DMS53 treated with DMSO at 0.1 percent for 48 hours (cell line): Measurements from ENCODE around the gene FITM1.

Experiments
- DNase-seq: peaks from one replicate; lab custom pipeline; 2025; ENCODE audit not compliant: unreplicated experiment; lab: John Stamatoyannopoulos, UW

FITM1 gene

DNA sequence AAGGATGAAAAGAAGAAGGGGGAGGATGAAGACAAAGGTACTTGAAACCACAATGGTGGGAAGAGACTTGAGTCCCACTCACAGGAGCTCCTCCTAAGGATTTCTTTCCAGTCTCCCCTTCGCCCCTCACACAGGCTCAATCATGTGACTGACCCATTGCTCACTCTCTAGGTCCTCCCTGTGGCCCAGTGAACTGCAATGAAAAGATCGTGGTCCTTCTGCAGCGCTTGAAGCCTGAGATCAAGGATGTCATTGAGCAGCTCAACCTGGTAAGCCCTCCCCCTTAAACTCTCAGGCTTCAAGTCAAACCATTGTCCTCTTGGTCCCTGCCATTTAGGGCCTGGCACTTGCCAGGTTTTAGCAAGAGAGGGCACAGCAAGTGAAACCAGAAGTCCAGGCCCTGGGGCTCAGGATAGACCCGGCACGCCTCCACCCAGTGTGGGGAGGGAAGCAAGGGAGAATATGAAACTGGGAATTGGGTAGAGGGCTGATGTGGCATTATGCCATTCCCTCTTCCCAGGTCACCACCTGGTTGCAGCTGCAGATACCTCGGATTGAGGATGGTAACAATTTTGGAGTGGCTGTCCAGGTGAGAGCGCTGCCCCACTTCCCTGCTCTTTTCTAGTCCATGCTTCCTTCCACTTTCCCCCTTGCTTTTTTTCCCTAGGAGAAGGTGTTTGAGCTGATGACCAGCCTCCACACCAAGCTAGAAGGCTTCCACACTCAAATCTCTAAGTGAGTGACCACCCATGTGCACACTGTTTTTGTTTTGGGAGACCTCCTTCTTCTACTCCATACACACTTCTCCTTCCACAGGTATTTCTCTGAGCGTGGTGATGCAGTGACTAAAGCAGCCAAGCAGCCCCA, 7.3 kb downstream of the FITM1 start:
- no peak for DNase-seq

GRCh38 chr14:24138396-24139271, 8.2 kb downstream of the FITM1 start:
- no peak for DNase-seq

DNA sequence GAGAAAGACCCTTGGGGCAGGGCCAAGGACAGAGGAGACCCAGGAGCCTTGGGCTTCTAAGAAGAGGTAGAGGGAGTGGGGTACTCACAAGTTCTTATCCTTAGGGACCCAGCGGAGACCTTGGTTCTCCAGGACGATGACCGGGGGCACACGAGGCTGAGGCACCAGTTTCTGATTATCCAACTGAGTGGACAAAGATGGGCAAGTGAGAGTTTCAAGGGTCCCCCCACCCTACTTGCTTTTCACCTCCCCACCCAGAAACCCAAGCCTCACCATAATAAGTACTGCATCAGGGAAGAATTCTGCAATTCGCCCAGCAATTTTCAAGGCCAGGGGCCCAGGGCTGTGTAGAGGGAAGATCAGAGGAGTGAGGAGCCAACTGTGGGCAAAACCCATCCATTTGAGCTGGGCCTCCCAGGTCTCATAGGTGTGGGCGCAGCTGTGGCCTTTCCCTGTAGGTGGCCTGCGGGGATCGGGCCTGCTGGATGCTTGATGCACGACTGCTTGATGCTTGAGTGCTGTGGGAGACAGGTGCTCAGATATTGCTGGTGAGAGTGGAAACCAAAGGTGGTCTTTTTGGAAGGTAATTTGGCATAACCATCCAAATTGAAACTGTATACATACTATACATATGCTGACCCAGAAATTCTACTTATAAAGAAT, 8.9 kb downstream of the FITM1 start:
- no peak for DNase-seq

GRCh38 chr14:24141097-24141880, 10.8 kb downstream of the FITM1 start, which contains the start of gene EMC9:
TSS of gene EMC9 (minus strand) at chr14:24141591. CDS start at chr14:24141304, 287 bp downstream.
- DNase-seq: peak; percentile 96

DNA sequence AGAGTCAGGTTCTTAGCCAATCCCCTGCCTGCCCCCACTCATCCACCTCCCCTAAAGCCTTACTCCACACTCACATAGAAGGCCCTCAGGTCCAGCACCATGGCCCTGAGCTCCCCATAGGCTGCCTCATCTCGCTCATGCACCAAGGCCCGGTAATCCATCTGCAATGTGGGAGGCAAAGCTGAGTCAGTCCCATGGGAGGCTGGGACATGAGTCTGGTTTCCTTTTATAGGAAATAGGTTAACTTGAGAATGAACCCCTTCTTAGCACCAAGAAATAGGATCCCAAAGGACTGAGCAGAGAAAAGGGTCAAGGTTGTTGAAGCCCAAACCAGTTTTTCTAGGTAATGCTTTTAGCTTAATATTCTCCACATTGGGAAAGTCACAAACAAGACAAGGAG, 13.1 kb downstream of the FITM1 start:
- DNase-seq: no peak

GRCh38 chr14:24144451-24144850, 14.0 kb downstream of the FITM1 start:
- no peak for DNase-seq

- no peak for DNase-seq
Measured at GRCh38 chr14:24145219-24145618, 14.8 kb downstream of the FITM1 start.

DNA sequence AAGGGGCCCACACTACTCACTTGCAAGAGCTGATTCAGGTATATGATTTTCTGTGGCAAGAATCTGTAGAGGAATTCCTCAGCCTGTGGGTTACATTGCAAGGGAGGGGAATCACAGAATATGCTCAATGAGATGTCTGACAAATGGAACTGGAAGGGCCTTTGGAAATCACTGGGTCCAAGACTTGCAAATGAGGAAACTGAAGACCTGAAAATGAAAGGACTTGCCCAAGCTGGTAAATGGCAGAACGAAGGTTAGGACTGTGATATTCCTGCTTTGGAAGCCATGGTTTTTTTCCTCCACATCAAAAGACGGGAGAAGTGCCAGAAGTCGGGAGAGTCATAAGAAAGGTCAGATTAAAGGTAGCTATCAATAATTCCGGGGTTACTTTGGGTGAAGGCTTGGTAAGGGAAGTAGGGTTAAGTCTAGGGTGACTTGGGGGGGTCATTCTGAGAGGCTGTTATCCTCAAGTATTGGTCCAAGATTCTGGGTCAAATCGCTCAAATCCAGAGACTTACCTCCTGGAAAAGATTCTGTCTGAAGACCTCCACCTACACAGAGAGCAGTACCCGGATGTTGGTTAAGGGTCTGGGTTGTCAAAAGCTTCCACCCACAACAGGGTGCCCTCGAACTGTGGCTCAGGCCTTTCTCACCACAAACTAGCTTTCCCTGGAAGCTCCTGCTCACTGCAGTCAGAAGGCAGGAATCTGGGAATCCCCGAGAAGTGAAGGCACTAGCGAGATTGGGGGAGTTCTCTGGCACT, 15.4 kb downstream of the FITM1 start:
- no peak for DNase-seq

GRCh38 chr14:24146453-24146977, 16.1 kb downstream of the FITM1 start, which contains the start of gene PSME2:
TSS of gene PSME2 (minus strand) at chr14:24146610. CDS start at chr14:24146581, 29 bp downstream.
- peak; percentile 79 for DNase-seq

- DNase-seq: peak; percentile 94
Measured at GRCh38 chr14:24146978-24147760, 16.7 kb downstream of the FITM1 start, which contains the start of gene RNF31. TSS of gene RNF31 (plus strand) at chr14:24147498. CDS start at chr14:24147699, 201 bp downstream.

GRCh38 chr14:24147761-24148428, 17.4 kb downstream of the FITM1 start:
- DNase-seq: no peak

DNA sequence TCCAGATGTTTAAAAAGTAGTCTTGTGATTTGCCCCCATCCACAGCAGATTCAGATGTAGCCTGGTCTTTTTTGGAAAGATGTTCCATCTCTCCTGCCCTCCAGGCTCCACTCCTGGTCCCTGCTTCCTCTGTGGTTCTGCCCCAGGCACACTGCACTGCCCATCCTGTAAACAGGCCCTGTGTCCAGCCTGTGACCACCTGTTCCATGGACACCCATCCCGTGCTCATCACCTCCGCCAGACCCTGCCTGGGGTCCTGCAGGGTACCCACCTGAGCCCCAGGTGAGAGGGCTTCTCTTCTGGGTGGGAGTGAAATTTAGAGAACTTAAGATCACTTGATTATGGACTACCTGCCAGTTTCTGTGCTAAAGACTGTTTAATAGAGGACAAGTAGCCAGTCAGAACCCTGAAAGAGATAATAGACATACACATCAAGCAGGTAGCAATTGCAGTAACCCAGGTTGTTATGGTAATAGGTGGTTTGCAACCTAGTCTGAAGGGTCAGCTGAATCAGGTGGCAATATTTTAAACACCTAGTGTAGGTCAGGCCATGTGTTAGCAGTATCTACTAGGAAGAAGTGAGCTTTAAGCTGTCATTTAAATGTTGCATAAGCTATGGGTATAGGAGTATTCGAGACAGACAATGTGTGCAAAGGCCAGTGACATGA, 19.0 kb downstream of the FITM1 start:
- no peak for DNase-seq

DNA sequence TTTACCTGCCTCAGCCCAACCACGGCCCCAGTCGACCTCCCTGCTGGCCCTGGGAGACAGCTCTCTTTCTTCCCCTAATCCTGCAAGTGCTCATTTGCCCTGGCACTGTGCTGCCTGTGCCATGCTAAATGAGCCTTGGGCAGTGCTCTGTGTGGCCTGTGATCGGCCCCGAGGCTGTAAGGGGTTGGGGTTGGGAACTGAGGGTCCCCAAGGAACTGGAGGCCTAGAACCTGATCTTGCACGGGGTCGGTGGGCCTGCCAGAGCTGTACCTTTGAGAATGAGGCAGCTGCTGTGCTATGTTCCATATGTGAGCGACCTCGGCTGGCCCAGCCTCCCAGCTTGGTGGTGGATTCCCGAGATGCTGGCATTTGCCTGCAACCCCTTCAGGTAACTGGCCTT, 19.6 kb downstream of the FITM1 start:
- no peak for DNase-seq

- DNase-seq: no peak
Measured at GRCh38 chr14:24150567-24150966, 20.1 kb downstream of the FITM1 start.

DNA sequence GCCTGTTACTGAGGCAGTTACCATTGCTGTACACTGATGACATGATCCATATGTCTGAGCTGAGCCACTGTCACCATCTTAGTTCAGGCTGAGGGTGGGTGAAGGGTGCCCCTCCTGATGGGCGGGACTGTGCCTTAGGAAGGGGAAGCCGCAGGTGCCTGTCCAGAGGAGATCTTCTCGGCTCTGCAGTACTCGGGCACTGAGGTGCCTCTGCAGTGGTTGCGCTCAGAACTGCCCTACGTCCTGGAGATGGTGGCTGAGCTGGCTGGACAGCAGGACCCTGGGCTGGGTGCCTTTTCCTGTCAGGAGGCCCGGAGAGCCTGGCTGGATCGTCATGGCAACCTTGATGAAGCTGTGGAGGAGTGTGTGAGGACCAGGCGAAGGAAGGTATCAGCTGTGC, 20.5 kb downstream of the FITM1 start:
- DNase-seq: no peak

DNA sequence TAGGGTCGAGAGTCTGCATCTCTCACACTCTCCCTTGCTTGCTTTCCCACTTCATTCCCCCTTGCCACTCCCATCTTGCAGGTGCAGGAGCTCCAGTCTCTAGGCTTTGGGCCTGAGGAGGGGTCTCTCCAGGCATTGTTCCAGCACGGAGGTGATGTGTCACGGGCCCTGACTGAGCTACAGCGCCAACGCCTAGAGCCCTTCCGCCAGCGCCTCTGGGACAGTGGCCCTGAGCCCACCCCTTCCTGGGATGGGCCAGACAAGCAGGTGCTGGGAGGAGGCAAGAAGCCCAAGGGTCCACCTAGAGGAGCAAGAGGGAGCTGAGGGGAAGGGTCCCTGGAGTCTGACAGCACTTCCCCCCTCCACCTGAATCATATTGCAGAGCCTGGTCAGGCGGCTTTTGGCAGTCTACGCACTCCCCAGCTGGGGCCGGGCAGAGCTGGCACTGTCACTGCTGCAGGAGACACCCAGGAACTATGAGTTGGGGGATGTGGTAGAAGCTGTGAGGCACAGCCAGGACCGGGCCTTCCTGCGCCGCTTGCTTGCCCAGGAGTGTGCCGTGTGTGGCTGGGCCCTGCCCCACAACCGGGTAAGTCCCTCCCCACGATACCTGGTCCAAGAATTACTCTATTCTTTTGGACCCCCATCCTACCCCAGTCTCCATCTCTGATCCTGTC, 21.1 kb downstream of the FITM1 start:
- DNase-seq: no peak

DNA sequence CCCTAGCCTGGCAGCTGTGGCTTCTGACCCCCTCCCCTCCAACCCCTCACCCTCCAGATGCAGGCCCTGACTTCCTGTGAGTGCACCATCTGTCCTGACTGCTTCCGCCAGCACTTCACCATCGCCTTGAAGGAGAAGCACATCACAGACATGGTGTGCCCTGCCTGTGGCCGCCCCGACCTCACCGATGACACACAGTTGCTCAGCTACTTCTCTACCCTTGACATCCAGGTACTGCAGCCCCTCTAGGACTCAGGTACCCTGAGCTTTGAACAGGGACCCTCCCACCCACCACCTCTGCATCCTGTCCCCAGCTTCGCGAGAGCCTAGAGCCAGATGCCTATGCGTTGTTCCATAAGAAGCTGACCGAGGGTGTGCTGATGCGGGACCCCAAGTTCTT, 24.6 kb downstream of the FITM1 start:
- no peak for DNase-seq
